Activated naive CD4-positive, alpha-beta T cell treated with anti-CD3 and anti-CD28 coated beads, Interleukin-2, amount 50 U/mL, for 24 hours (primary cell): Measurements from ENCODE around the gene MBNL1.
"Not testable (repeated sequence)": the region's sequence is repeated elsewhere in the genome, so short reads cannot be mapped to it uniquely, and the experiment has no call there.

Experiments
- H3K27ac Mint-ChIP-seq: one replicate; pipeline ENCODE4 v1.8.0; 2021; ENCODE audit warnings: mild to moderate bottlenecking, mixed read lengths
- H3K27me3 Mint-ChIP-seq: one replicate; pipeline ENCODE4 v1.8.0; 2021; ENCODE audit warnings: mixed read lengths
- H3K36me3 Mint-ChIP-seq: one replicate; pipeline ENCODE4 v1.8.0; 2021; ENCODE audit warnings: mixed read lengths
- H3K4me1 Mint-ChIP-seq: one replicate; pipeline ENCODE4 v1.8.0; 2021; ENCODE audit warnings: mixed read lengths
- H3K4me3 Mint-ChIP-seq: one replicate; pipeline ENCODE4 v1.8.0; 2021; ENCODE audit warnings: mild to moderate bottlenecking, mixed read lengths
- H3K9me3 Mint-ChIP-seq: one replicate; pipeline ENCODE4 v1.8.0; 2021; ENCODE audit warnings: mixed read lengths

Gene MBNL1

GRCh38 chr3:152416808-152417580, 148.3 kb downstream of the MBNL1 start:
- Mint-ChIP-seq H3K9me3 (peaks cover 6% of the 10 kb centered on the region), H3K36me3 (peaks cover 62% of the 10 kb centered on the region), H3K27ac (peak overlapping the region; percentile 82), H3K4me1 (peaks cover 67% of the 10 kb centered on the region), H3K27me3 (no peaks in the 10 kb centered on the region), H3K4me3 (peak overlapping the region; percentile 5)

- Mint-ChIP-seq H3K4me1 (peaks cover 72% of the 10 kb centered on the region), H3K27me3 (no peaks in the 10 kb centered on the region), H3K4me3 (peak overlapping the region; percentile 23), H3K36me3 (peaks cover 67% of the 10 kb centered on the region), H3K9me3 (peaks cover 10% of the 10 kb centered on the region), H3K27ac (peak overlapping the region; percentile 68)
Measured at GRCh38 chr3:152419748-152420147, 151.0 kb downstream of the MBNL1 start.

GRCh38 chr3:152421162-152421561, 152.4 kb downstream of the MBNL1 start:
- H3K9me3 Mint-ChIP-seq: peaks cover 10% of the 10 kb centered on the region
- H3K27me3 Mint-ChIP-seq: no peaks in the 10 kb centered on the region
- peak overlapping the region; percentile 92 for H3K27ac Mint-ChIP-seq
- H3K4me1 Mint-ChIP-seq: peaks cover 73% of the 10 kb centered on the region
- H3K36me3 Mint-ChIP-seq: peaks cover 63% of the 10 kb centered on the region
- H3K4me3 Mint-ChIP-seq: no peak overlapping the region

DNA sequence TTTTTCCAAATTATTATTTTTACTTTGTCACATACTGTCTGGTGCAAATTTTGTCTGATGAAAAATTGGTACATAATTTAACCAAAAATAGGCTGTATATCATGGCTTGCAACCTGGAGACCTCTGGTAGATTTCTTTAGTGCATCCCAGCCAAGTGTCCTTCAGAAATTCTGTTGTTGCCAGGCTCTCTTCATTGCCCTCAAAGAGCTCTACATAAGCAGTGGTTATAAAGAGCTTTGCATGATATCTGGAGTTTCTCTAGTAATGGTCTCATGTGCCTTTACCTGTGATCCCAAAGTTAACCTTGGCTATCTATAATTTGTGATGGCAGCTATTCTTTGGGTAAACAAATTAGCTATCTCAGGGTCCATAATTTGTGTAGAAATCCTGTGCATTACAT, 157.7 kb downstream of the MBNL1 start:
- no peaks in the 10 kb centered on the region for H3K27me3 Mint-ChIP-seq
- no peak overlapping the region for H3K27ac Mint-ChIP-seq
- peaks cover 84% of the 10 kb centered on the region for H3K4me1 Mint-ChIP-seq
- H3K4me3 Mint-ChIP-seq: no peak overlapping the region
- H3K9me3 Mint-ChIP-seq: peaks cover 4% of the 10 kb centered on the region
- H3K36me3 Mint-ChIP-seq: peaks cover 43% of the 10 kb centered on the region

- peak overlapping the region; percentile 90 for H3K27ac Mint-ChIP-seq
- H3K4me1 Mint-ChIP-seq: peaks cover 62% of the 10 kb centered on the region
- peaks cover 4% of the 10 kb centered on the region for H3K9me3 Mint-ChIP-seq
- H3K4me3 Mint-ChIP-seq: no peak overlapping the region
- peaks cover 35% of the 10 kb centered on the region for H3K36me3 Mint-ChIP-seq
- H3K27me3 Mint-ChIP-seq: no peaks in the 10 kb centered on the region
Measured at GRCh38 chr3:152428577-152428976, 159.8 kb downstream of the MBNL1 start.

DNA sequence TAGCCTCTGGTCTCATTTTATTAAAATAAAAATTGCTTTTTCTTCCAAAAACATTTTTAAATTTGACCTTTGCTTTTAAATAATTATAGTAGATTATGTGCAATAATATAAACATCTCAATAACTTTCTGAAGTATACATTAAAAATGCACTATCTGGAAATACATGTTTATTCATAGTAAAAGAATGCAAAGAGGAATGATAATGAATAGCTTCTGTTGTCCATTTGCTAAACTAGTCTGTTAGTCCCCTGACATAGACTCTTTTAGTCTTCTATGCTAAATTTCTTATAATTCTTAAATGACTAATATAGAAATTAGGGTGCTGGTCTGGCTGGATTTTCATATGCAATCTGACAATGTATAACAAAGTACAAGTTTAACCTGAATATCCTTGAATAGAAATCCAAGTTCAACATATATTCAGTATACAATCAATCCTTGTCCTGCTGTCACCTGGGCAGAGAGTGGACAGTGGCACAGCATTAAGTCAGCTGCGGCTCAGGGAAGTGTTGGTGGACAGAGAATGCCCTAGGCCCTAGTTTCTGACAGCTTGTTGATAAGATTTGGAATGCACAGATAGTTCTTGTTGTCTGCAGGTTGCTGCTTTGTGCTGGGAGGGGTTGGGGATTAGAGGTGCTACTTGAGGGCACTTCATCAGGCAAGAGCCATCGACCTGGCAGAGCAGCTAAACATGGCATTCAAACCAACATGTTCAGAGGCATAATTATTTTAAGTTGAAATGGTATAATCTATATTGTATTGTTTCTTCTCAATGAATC, 161.7 kb downstream of the MBNL1 start:
- Mint-ChIP-seq H3K4me3 (no peak overlapping the region), H3K4me1 (peaks cover 59% of the 10 kb centered on the region), H3K36me3 (peaks cover 39% of the 10 kb centered on the region), H3K27ac (peak overlapping the region; percentile 90), H3K27me3 (no peaks in the 10 kb centered on the region), H3K9me3 (peaks cover 5% of the 10 kb centered on the region)

DNA sequence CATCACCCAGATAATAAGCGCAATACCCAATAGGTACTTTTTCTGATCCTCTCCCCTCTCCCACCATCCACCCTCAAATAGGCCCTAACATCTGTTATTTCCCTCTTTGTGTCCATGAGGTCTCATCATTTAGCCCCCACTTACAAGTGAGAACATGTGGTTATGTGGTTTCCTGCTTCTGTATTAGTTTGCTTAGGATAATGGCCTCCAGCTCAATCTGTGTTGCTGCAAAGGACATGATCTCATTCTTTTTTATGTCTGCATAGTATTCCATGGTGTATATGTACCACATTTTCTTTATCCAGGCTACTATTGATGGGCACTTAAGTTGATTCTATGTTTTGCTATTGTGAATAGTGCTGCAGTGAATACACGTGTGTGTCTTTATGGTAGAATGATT, 165.4 kb downstream of the MBNL1 start:
- Mint-ChIP-seq H3K4me1 (peaks cover 65% of the 10 kb centered on the region), H3K27ac (no peak overlapping the region), H3K9me3 (peaks cover 5% of the 10 kb centered on the region), H3K27me3 (no peaks in the 10 kb centered on the region), H3K36me3 (peaks cover 35% of the 10 kb centered on the region), H3K4me3 (no peak overlapping the region)

GRCh38 chr3:152435210-152435609, 166.5 kb downstream of the MBNL1 start:
- H3K9me3 Mint-ChIP-seq, H3K27me3 Mint-ChIP-seq, H3K4me3 Mint-ChIP-seq: not testable (repeated sequence)
- H3K36me3 Mint-ChIP-seq: peaks cover 36% of the 10 kb centered on the region
- peak overlapping the region; percentile 25 for H3K27ac Mint-ChIP-seq
- peaks cover 67% of the 10 kb centered on the region for H3K4me1 Mint-ChIP-seq

DNA sequence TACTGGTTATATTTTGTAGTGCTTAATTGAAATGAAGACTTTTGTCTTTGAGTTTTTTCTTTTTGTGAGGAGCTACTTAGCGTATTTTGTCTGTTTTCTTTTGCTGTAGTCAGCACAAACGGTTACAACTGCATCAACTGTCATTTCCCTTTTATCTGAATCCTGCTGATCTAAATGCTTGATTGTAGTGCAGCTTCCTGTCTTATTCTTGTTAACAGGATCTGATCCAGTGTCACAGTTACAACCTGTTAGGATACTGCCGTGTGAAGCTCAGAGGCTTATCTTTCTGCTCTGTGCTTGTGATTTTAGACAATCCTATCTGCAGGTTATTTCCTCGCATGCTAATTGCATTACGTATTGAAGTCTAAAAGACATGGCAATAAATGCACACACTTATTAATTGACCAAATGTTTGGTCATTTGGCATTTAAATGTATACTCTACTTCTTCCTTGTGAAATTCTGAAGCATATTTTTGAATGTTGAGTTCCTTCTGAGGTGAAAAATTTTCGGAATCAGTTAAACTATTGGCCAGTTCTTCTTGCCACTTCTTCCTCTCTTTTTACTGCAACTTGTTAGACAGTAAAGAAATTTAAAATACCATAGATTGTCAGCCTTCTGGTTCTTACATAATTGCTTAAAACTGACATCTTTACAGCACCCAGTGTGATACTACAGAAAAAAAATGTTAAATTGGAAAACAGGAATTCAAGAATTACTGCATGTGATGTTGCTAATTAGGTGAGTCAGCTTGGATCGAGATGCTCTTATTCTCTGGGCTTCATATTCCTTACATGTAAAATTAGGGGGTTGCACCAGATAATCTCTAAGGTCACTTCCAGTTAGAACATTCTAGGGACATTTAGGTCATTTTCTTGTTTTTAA, 168.2 kb downstream of the MBNL1 start:
- Mint-ChIP-seq H3K9me3 (peaks cover 5% of the 10 kb centered on the region), H3K27ac (peak overlapping the region; percentile 92), H3K27me3 (no peaks in the 10 kb centered on the region), H3K4me1 (peaks cover 76% of the 10 kb centered on the region), H3K4me3 (peak overlapping the region; percentile 44), H3K36me3 (peaks cover 31% of the 10 kb centered on the region)

GRCh38 chr3:152438181-152438580, 169.5 kb downstream of the MBNL1 start:
- H3K9me3 Mint-ChIP-seq: peaks cover 5% of the 10 kb centered on the region
- H3K36me3 Mint-ChIP-seq: peaks cover 27% of the 10 kb centered on the region
- H3K27me3 Mint-ChIP-seq: no peaks in the 10 kb centered on the region
- peak overlapping the region; percentile 46 for H3K27ac Mint-ChIP-seq
- peaks cover 88% of the 10 kb centered on the region for H3K4me1 Mint-ChIP-seq
- no peak overlapping the region for H3K4me3 Mint-ChIP-seq

GRCh38 chr3:152438706-152439105, 170.0 kb downstream of the MBNL1 start:
- Mint-ChIP-seq H3K9me3 (peaks cover 5% of the 10 kb centered on the region), H3K36me3 (peaks cover 27% of the 10 kb centered on the region), H3K4me3 (peak overlapping the region; percentile 30), H3K27ac (peak overlapping the region; percentile 79), H3K27me3 (no peaks in the 10 kb centered on the region), H3K4me1 (peaks cover 94% of the 10 kb centered on the region)

GRCh38 chr3:152440243-152440642, 171.5 kb downstream of the MBNL1 start:
- not testable (repeated sequence) for H3K27me3 Mint-ChIP-seq, H3K9me3 Mint-ChIP-seq, H3K4me3 Mint-ChIP-seq
- Mint-ChIP-seq H3K36me3 (peaks cover 13% of the 10 kb centered on the region), H3K27ac (peak overlapping the region; percentile 44), H3K4me1 (peaks cover 95% of the 10 kb centered on the region)

DNA sequence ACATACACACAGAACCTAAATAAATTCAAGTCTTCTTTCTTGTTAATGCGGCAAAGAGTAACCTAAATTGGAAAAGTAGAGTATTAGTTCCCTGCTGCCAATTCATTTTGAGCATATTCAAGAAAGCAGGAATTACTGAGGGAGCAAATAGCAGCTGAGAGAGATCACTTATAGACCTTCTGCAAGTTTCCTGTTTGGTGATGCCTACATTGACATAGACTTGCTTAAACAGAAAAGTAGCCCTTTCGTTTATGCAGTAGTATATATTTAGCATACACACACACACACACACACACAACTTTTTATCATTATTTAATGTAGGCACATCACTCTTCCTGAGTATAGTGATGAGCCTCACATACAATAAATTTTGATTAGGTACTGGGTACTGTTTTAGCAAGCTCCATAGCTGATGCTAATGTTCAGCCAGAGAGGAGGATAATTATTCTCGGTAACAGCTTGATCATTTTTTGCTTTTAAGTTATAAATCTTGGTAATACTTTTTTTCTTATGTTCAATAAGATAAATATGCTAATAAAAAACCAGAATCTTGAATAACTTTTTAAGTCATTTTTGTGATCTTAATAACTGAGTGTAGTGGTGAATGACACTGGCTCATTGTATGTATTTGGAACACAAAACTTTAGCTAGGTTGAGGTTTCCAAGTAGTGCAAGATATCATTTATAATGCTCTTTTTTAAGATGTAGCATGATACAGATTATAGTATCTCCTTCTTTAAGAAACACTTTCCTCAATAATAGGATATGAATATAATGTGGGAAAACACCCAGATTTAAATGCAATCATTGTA, 174.7 kb downstream of the MBNL1 start:
- H3K4me3 Mint-ChIP-seq: peak overlapping the region; percentile 72
- peaks cover 95% of the 10 kb centered on the region for H3K4me1 Mint-ChIP-seq
- peaks cover 16% of the 10 kb centered on the region for H3K36me3 Mint-ChIP-seq
- no peaks in the 10 kb centered on the region for H3K27me3 Mint-ChIP-seq
- peak overlapping the region; percentile 91 for H3K27ac Mint-ChIP-seq
- H3K9me3 Mint-ChIP-seq: no peaks in the 10 kb centered on the region

GRCh38 chr3:152444029-152444641, 175.4 kb downstream of the MBNL1 start:
- Mint-ChIP-seq H3K9me3 (no peaks in the 10 kb centered on the region), H3K4me1 (peaks cover 92% of the 10 kb centered on the region), H3K27ac (peak overlapping the region; percentile 91), H3K27me3 (no peaks in the 10 kb centered on the region), H3K36me3 (peaks cover 12% of the 10 kb centered on the region), H3K4me3 (no peak overlapping the region)
